Glomerular endothelial cell (primary cell): ENCODE results near the gene ZNF646. TPM values are rescaled to one million over a fixed set of nuclear protein-coding genes. Genes with fewer than 3 reads are reported as not detected.

Experiments used
- DNase-seq: peaks from one replicate; pipeline ENCODE4 v3.0.0-alpha.2; 2011; ENCODE audit warnings: low read depth, low spot score; ENCODE audit errors: extremely low read depth
- total RNA-seq: library from RNA; depleted of rRNA; stranded (reverse); fragments of >200 nt; gene quantifications from 2 replicates; pipeline ENCODE4 v1.2.3, GENCODE V29; 2015

Gene ZNF646
- total RNA-seq, 1 donor from 2014 or later, result 17.6 TPM

- no peak for DNase-seq
Observed at GRCh38 chr16:31128711-31129567, 54.7 kb downstream of the ZNF646 start.

GRCh38 chr16:31129568-31130335 lies 55.5 kb downstream of the ZNF646 start:
- no peak for DNase-seq

- no peak for DNase-seq
Observed at GRCh38 chr16:31130336-31130891, 56.2 kb downstream of the ZNF646 start.

- DNase-seq, result no peak
Observed at GRCh38 chr16:31130899-31131298, 56.7 kb downstream of the ZNF646 start.

GRCh38 chr16:31131416-31131815 lies 57.2 kb downstream of the ZNF646 start:
- DNase-seq, result no peak

GRCh38 chr16:31131841-31132271 lies 57.6 kb downstream of the ZNF646 start:
- DNase-seq, result no peak

GRCh38 chr16:31132303-31132979 lies 58.2 kb downstream of the ZNF646 start:
- no peak for DNase-seq

- DNase-seq, result no peak
Observed at GRCh38 chr16:31133046-31133501, 58.9 kb downstream of the ZNF646 start.

Other genes with a start within 250 kb of the ZNF646 start
- 44.5 and 54.5 TPM in 2 replicates for gene BCL7C, start 180.3 kb upstream of the ZNF646 start, total RNA-seq
- 0.19 and 0.53 TPM in 2 replicates for gene CTF1, start 177.8 kb upstream of the ZNF646 start, total RNA-seq
- gene FBXL19, start 150.8 kb upstream of the ZNF646 start, total RNA-seq, result 29.5 and 29.9 TPM in 2 replicates
- gene ORAI3, start 125.4 kb upstream of the ZNF646 start, total RNA-seq, result 40.0 and 47.3 TPM in 2 replicates
- gene SETD1A, start 116.7 kb upstream of the ZNF646 start, total RNA-seq, result 12.5 and 24.6 TPM in 2 replicates
- 7.8 and 12.7 TPM in 2 replicates for gene HSD3B7, start 89.2 kb upstream of the ZNF646 start, total RNA-seq
- gene STX1B, start 63.8 kb upstream of the ZNF646 start, total RNA-seq, result 0.41 and 2.6 TPM in 2 replicates
- gene STX4, start 40.9 kb upstream of the ZNF646 start, total RNA-seq, result 36.4 and 44.7 TPM in 2 replicates
- gene ZNF668, start 182 bp upstream of the ZNF646 start, total RNA-seq, result 13.8 and 16.3 TPM in 2 replicates
- 0.68 and 4.8 TPM in 2 replicates for gene PRSS53, start 14.5 kb downstream of the ZNF646 start, total RNA-seq
- gene VKORC1, start 20.4 kb downstream of the ZNF646 start, total RNA-seq, result 162 and 167 TPM in 2 replicates
- gene BCKDK, start 34.0 kb downstream of the ZNF646 start, total RNA-seq, result 67.5 and 73.5 TPM in 2 replicates
- gene KAT8, start 43.2 kb downstream of the ZNF646 start, total RNA-seq, result 29.1 and 32.6 TPM in 2 replicates
- 0.12 and 1.5 TPM in 2 replicates for gene PRSS8, start 61.3 kb downstream of the ZNF646 start, total RNA-seq
- gene PRSS36, start 75.6 kb downstream of the ZNF646 start, total RNA-seq, result 0.10 TPM in 1 of 2 replicates, not detected in the other
- 66.1 and 107 TPM in 2 replicates for gene FUS, start 105.7 kb downstream of the ZNF646 start, total RNA-seq
- 32.2 and 33.1 TPM in 2 replicates for gene PYCARD, start 128.3 kb downstream of the ZNF646 start, total RNA-seq
- gene TRIM72, start 139.7 kb downstream of the ZNF646 start, total RNA-seq, result not detected in 2 replicates
- gene PYDC1, start 142.7 kb downstream of the ZNF646 start, total RNA-seq, result not detected in 2 replicates
- gene ITGAM, start 185.6 kb downstream of the ZNF646 start, total RNA-seq, result 0.10 and 0.12 TPM in 2 replicates